Posterior vena cava (tissue), 2 donors: Measurements from ENCODE around the gene SSPN. TPM values are rescaled to one million over a fixed set of nuclear protein-coding genes. Genes with fewer than 3 reads are reported as not detected.

Experiments
- DNase-seq: peaks from one replicate; pipeline ENCODE4 v3.0.0-alpha.2; 2020; ENCODE audit warnings: low spot score
- intact Hi-C, 2 donors: fragments of 100-400 bp; cut with DNase I; formaldehyde crosslinking; loops; one replicate each; pipeline versions ENCODE4 v1.14.1 to v1.14.2; 2022 to 2023
- total RNA-seq, 2 donors: library from RNA; stranded (reverse); fragmentation: NEBNext Ultra II Directional; extraction: Animal tissue kit (Norgen Biotek cat#: 25700); gene quantifications; one replicate each; pipeline ENCODE4 v1.2.1, GENCODE V29; 2021
- donor health status: DM: yes; HTN: yes; CAD: no.
- donor health status: DM: yes; HTN: yes; CAD: no.

The SSPN gene
- total RNA-seq, 2 donors from 2014 or later: 47.4 to 65.4 TPM

DNA sequence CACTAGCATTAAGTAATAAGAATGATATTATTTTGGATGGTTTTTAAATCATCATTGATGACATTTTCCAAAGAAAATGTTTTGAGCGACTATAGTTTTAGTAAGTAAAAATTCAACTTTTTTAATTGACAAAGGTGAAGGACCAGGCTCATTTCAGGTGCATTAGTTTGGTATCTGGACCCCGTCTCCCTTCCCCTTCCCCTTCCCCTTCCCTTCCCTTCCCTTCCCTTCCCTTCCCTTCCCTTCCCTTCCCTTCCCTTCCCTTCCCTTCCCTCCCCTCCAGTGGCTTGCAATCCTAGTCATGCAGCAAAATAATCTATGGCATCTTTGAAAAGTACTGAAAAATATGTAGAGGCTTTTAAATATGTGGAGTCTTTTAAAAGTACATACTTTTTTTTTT is 13.0 kb upstream of the SSPN start:
- DNase-seq: no peak
- intact Hi-C loops: no loop called here

GRCh38 chr12:26185532-26186320 is 9.6 kb upstream of the SSPN start:
- intact Hi-C loops: no loop called here

GRCh38 chr12:26187014-26187798 is 8.2 kb upstream of the SSPN start:
- intact Hi-C loops: no loop called here

More at GRCh38 chr12:26185532-26186320, 9.6 kb upstream of the SSPN start:
- DNase-seq: no peak

GRCh38 chr12:26188127-26188526 is 7.2 kb upstream of the SSPN start:
- DNase-seq: no peak
- intact Hi-C loops: no loop called here

More at GRCh38 chr12:26187014-26187798, 8.2 kb upstream of the SSPN start:
- no peak for DNase-seq

DNA sequence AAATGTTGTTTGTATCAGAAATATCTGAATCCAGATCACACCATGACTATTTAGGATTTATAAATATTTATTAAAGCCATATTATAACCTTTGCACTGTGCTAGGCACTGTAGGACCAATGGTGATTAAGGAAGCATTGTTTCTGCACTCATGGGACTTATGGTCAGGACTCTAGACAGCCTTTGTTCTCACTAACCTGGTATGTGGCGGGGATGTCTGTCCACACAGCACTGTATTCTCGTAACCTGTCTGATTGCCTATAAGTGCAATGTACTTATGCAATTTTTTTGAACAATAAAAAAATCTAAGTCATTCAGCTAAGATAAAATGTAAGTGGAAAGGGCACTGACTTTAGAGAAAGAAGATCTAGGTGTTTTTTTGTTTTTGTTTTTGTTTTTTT is 6.7 kb upstream of the SSPN start:
- intact Hi-C loops: no loop called here
- no peak for DNase-seq

DNA sequence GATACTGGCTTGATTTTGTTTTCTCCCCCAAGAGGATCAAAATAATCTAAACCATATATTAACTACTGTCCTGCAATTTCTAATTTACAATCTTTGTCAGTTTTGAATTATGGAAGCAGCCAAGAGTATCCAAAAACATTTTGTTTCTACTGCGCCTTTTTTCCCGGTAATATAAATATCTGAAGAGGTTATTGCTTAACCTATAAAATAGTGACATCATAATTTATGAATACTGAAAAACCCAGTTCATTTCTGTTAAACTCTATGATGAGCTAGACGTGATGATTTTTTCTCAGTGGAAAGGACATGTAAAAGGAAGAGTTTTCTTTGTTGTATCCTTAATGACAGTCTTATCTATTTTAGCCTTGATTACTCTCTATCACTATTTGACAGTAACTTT is 3.2 kb upstream of the SSPN start:
- intact Hi-C loops: loop anchor here in 1 of 2 donors (10.0 kb wide), 1 partner anchor 67 kb away; the partner anchor contains the start of gene BHLHE41
- no peak for DNase-seq

DNA sequence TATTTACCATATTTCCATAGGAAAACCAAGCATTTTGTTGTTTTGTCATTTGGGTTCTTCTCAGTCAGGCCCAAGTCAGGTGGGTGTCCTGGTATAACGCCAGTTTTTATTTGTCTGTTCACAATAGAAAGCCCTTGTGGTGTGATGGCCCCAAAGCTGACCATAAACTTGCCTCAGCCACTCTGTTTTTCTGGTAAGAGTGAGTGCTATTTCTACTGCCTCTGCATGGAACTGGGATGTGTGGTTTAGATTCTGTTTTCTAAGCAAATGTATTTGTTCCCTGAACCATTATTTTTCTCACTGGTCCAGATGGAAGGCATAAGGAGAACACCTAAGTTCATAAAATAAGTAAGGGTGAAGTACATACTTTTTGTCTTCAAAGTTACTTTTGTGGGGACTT is 1.8 kb upstream of the SSPN start:
- intact Hi-C loops: loop anchor here in 1 of 2 donors (10.0 kb wide), 1 partner anchor 69 kb away; the partner anchor contains the start of gene BHLHE41
- DNase-seq: no peak

- intact Hi-C loops: loop anchor here in 1 of 2 donors (10.0 kb wide), 1 partner anchor 71 kb away; the partner anchor contains the start of gene BHLHE41
- peak; percentile 83 for DNase-seq
Observed at GRCh38 chr12:26195641-26196420, 458 bp downstream of the SSPN start.

DNA sequence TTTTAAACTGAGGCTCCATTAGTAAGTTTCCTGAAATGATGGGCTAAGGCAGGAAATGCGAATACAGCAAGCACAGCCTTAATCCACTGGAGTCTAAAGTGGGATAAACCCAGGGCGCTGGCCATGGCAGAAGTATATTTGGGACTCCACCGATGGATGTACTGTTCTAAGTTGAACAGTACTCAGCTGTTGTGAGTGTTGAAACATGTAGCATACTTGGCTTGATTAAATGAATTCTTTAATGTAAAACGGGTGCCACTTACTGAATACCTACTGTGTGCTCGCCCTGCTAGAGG is 996 bp downstream of the SSPN start:
- DNase-seq: no peak
- intact Hi-C loops: loop anchor here in 1 of 2 donors (10.0 kb wide), 1 partner anchor 72 kb away; the partner anchor contains the start of gene BHLHE41

- no peak for DNase-seq
- intact Hi-C loops: loop anchor here in 1 of 2 donors (10.0 kb wide), 1 partner anchor 73 kb away; the partner anchor contains the start of gene BHLHE41
Observed at GRCh38 chr12:26197832-26198231, 2.5 kb downstream of the SSPN start.

GRCh38 chr12:26198742-26199141 is 3.4 kb downstream of the SSPN start:
- DNase-seq: peak; percentile 85
- intact Hi-C loops: loop anchor here in 1 of 2 donors (10.0 kb wide), 1 partner anchor 74 kb away; the partner anchor contains the start of gene BHLHE41

GRCh38 chr12:26203167-26203780 is 7.9 kb downstream of the SSPN start:
- intact Hi-C loops: no loop called here

GRCh38 chr12:26204612-26205289 is 9.4 kb downstream of the SSPN start:
- DNase-seq: no peak
- intact Hi-C loops: no loop called here

More at GRCh38 chr12:26203167-26203780, 7.9 kb downstream of the SSPN start:
- no peak for DNase-seq

GRCh38 chr12:26205298-26205697 is 9.9 kb downstream of the SSPN start:
- DNase-seq: no peak
- intact Hi-C loops: no loop called here

DNA sequence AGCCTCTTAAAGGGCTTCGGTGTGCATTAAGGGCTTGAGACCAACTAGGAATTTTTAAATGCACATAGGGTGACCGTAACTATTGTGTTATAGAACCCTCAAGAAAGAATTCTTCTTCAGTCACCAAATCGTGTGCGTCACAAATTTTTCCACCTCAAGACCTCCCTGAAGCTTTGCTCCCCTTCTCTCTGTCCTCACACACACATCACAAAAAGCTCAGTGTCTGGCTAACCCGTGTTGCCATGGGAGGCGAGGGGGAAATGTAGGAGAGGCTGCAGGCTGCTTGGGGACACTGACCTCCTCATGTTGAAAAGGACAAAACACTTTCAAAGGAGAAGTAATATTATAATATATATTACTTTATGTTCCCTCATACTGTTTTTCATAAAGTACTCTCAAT is 10.6 kb downstream of the SSPN start:
- intact Hi-C loops: no loop called here
- DNase-seq: no peak

DNA sequence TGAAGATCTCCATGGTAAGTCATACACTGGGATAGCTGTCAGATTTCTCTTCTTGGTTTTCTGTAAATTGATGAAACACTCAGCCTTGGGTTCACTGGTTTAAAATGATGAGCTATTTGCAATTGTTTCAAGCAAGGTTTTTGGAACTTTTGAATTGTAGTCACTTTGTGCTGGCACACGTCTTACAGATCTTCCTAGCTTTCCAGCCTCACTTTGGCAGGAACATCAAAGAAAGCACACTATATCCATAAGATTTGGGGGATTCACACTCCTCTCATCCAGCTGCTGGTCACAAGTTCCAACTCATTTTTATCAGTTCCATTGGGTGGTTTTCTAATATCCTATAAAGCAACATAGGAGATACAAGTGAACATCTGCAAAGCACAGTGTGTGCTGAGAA is 16.0 kb downstream of the SSPN start:
- intact Hi-C loops: no loop called here
- DNase-seq: no peak

DNA sequence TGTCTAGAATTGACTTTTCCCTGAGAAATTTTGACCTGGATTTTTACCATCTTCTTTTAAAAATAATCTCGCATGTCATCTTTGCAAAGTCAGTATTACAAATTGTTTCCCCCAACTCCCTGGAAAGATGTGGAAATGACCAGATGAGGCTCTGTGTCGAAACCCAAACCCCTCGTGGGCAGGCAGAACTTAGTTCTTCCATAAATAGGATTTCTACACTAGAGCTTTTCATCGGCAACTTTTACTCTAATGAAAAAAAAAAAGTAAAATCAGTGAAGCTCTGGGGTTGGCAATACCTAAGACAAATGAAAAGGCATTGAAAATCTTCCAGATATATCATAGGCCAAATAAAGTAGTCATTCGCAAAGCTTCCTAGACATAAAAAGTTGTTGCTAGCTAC is 17.0 kb downstream of the SSPN start:
- DNase-seq: no peak
- intact Hi-C loops: no loop called here

- no peak for DNase-seq
- intact Hi-C loops: no loop called here
Observed at GRCh38 chr12:26212988-26213387, 17.6 kb downstream of the SSPN start.

- intact Hi-C loops: no loop called here
- DNase-seq: no peak
Observed at GRCh38 chr12:26214121-26214520, 18.7 kb downstream of the SSPN start.
